Measurements from ENCODE around the gene ANKRD40CL.

ANKRD40CL gene

DNA sequence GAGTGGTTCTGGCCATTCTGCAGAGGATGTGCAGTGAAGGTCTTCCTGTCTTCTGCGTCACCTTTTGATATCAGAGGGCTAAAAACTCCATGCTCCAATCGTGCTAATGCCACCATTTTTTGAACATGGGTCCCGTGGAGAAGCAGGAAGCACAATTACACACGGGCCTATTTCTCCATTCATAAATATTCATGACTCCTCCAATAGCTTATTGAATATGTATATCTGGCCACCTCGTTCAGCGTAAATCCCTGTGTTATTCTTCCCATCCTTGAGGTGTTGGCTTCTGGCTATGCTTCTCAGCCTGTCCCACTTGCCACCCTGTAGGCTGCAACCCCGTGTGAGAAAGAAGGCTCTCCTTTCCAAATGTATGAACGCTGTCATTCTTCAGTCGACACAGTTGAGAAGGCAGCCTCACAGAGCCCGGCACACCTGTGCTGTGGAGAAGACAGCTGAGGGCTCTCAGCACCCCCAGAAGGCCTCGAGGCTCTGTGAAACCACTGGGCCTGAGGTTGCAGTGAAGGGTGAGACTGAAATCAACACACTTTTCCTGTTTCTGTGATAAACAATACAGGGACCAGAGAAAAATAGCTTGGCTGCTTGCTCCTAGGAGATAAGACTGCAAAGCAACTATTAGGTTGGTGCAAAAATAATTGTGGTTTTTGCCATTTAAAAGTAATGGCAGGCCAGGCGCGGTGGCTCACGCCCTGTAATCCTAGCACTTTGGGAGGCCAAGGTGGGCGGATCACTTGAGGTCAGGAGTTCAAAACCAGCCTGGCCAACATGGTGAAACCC is 4.9 kb upstream of the ANKRD40CL start:
- Histone ChIP-seq H3K27me3 (ENCODE audit: insufficient read depth, low read length) (no peaks in the 10 kb centered on the region), H3K27ac (ENCODE audit: low read depth, low read length) (no peak overlapping the region), H3K36me3 (ENCODE audit: insufficient read depth, low read length) (no peaks in the 10 kb centered on the region), H3K9ac (ENCODE audit: low read depth, low read length) (no peak overlapping the region), H3K4me3 (ENCODE audit: low read length) (no peak overlapping the region), H3K9me3 (ENCODE audit: insufficient read depth, low read depth, low read length) (no peaks in the 10 kb centered on the region), H3K4me1 (ENCODE audit: insufficient read depth, low read length) (no peaks in the 10 kb centered on the region)
- WGBS: 80% methylated on average over 15 of the region's 15 CpGs

DNA sequence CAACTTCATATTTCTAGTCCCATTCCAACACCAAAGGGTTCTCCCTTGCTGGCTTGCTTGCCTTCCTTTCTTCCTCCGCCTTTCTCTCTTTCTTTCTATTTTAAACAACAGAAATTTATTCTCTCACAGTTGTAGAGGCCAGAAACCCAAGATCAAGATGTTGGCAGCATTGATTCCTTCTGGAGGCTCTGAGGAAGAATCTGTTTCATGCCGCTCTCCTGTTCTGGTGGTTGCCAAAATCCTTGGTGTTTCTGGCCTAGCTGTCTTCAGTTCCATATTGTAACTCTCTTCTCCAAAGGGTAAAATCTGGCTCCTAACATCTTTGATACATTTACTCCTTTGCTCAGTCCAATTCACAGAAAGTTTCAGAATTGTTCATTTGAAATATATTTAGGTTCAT is 3.0 kb upstream of the ANKRD40CL start:
- Histone ChIP-seq H3K27ac (ENCODE audit: low read depth, low read length) (no peak overlapping the region), H3K9ac (ENCODE audit: low read depth, low read length) (no peak overlapping the region), H3K27me3 (ENCODE audit: insufficient read depth, low read length) (no peaks in the 10 kb centered on the region), H3K9me3 (ENCODE audit: insufficient read depth, low read depth, low read length) (no peaks in the 10 kb centered on the region), H3K4me3 (ENCODE audit: low read length) (no peak overlapping the region), H3K4me1 (ENCODE audit: insufficient read depth, low read length) (no peaks in the 10 kb centered on the region), H3K36me3 (ENCODE audit: insufficient read depth, low read length) (no peaks in the 10 kb centered on the region)
- 93% methylated on average over 2 of the region's 2 CpGs for WGBS

DNA sequence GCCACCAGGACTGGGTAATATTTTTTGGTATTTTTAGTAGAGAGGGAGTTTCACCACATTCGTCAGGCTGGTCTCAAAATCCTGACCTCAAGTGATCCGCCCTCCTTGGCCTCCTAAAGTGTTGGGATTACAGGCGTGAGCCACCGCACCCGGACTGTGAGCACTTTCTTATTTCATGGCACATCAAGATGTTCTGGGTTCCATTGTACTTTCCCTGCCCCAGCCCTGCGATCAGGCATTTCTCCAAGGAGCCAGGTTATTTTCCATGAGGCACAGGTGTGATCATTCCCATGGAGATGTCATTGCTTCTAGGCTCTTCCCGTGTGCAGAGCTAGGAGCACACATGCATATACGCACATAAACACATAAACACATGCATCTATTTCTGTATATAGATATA is 2.6 kb upstream of the ANKRD40CL start:
- Histone ChIP-seq H3K4me3 (ENCODE audit: low read length) (no peak overlapping the region), H3K9ac (ENCODE audit: low read depth, low read length) (no peak overlapping the region), H3K4me1 (ENCODE audit: insufficient read depth, low read length) (no peaks in the 10 kb centered on the region), H3K27ac (ENCODE audit: low read depth, low read length) (no peak overlapping the region), H3K36me3 (ENCODE audit: insufficient read depth, low read length) (no peaks in the 10 kb centered on the region), H3K9me3 (ENCODE audit: insufficient read depth, low read depth, low read length) (no peaks in the 10 kb centered on the region), H3K27me3 (ENCODE audit: insufficient read depth, low read length) (no peaks in the 10 kb centered on the region)
- WGBS: 95% methylated on average over 7 of the region's 8 CpGs

DNA sequence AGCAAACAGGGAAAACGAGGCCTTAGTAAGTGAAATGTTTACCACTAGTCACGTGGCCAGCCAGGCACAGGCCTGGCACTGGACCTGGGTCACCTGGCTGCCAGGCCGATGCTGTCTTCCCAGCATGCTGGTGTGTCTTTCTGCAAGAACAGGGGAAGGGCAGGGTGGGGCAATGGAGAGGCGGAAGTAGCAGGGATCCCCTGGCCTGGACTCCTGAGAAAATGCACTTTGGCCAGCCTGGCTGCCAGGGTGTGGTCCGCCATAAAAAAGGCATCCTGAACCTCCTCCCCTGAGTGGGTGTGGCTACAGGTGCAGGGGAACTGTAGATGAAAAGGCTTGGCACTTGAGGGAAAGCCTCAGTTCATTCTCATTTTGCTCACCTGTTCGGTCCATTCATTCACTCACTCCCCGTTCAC is 1.0 kb upstream of the ANKRD40CL start:
- H3K4me1 ChIP-seq (ENCODE audit: insufficient read depth, low read length): peaks cover 14% of the 10 kb centered on the region; the same call in 1 of the 2 replicates
- H3K9me3 ChIP-seq (ENCODE audit: insufficient read depth, low read depth, low read length): no peaks in the 10 kb centered on the region
- H3K27ac ChIP-seq (ENCODE audit: low read depth, low read length): no peak overlapping the region
- no peaks in the 10 kb centered on the region for H3K36me3 ChIP-seq (ENCODE audit: insufficient read depth, low read length)
- H3K4me3 ChIP-seq (ENCODE audit: low read length): no peak overlapping the region
- no peaks in the 10 kb centered on the region for H3K27me3 ChIP-seq (ENCODE audit: insufficient read depth, low read length)
- H3K9ac ChIP-seq (ENCODE audit: low read depth, low read length): no peak overlapping the region
- WGBS: 82% methylated on average over 7 of the region's 7 CpGs

DNA sequence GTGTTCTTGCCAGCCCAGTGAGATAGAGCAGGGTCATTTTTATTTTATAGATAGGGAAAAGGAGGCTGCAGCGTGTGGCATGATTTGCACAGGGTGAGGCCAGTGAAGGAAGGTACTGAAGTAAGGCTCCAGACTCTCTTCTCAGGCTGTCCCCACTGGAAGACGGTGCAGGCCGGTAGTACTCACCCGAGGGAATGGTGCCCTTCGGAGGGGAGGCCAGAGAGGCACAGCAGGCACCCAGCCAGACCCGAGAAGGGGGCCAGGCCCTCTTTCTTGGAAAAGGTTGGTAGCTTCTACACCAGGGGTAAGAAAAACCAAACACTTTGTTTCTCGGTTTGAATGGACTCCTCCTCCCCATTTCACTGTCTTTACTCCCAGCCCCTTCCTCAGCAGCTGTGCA is 288 bp downstream of the ANKRD40CL start:
- H3K4me1 ChIP-seq (ENCODE audit: insufficient read depth, low read length): peaks cover 15% of the 10 kb centered on the region; the same call in 1 of the 2 replicates
- H3K36me3 ChIP-seq (ENCODE audit: insufficient read depth, low read length): no peaks in the 10 kb centered on the region
- H3K27me3 ChIP-seq (ENCODE audit: insufficient read depth, low read length): no peaks in the 10 kb centered on the region
- WGBS: 86% methylated on average over 7 of the region's 7 CpGs
- H3K27ac ChIP-seq (ENCODE audit: low read depth, low read length): no peak overlapping the region
- no peaks in the 10 kb centered on the region for H3K9me3 ChIP-seq (ENCODE audit: insufficient read depth, low read depth, low read length)
- H3K9ac ChIP-seq (ENCODE audit: low read depth, low read length): no peak overlapping the region
- no peak overlapping the region for H3K4me3 ChIP-seq (ENCODE audit: low read length)

DNA sequence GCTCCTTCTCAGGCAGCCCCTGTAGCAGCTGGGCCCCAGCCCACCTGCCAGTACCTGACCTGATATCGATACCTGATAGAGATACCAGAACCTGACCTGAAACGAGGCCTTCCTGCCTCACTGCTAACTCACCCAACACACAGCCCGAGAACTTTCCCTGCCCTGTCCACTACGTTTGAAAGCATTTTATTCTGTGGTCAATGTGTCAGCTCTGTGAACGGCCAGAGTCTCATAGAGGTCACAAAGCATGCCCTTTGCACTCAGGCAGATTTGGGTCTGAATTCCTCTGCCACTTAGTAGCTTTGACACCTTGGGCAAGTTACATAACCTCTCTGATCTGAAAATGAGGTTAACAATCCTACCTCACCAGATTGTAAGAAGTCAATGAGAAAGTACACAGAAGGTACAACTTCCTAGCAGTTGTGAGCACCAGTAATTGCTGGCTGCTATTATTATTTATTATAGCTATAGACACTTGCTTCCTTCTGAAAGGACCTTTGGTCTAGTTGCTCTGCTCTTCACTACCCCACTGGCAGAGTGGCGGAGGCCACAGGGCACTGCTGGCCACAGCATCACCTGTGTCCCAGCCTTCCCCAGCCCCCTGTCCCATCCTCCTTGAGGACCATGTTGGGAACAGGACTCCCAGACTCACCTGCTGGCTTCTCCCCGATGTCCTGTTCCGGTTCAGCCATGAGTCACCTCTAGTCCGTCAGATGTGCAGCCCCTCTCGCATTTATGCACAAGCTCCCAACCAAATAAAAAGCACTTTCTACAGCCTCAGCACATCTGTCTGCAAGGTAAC is 895 bp downstream of the ANKRD40CL start:
- WGBS: 87% methylated on average over 10 of the region's 10 CpGs
- Histone ChIP-seq H3K4me1 (ENCODE audit: insufficient read depth, low read length) (peaks cover 15% of the 10 kb centered on the region; the same call in 1 of the 2 replicates), H3K27me3 (ENCODE audit: insufficient read depth, low read length) (no peaks in the 10 kb centered on the region), H3K9me3 (ENCODE audit: insufficient read depth, low read depth, low read length) (no peaks in the 10 kb centered on the region), H3K36me3 (ENCODE audit: insufficient read depth, low read length) (no peaks in the 10 kb centered on the region), H3K4me3 (ENCODE audit: low read length) (no peak overlapping the region), H3K27ac (ENCODE audit: low read depth, low read length) (no peak overlapping the region), H3K9ac (ENCODE audit: low read depth, low read length) (no peak overlapping the region)

DNA sequence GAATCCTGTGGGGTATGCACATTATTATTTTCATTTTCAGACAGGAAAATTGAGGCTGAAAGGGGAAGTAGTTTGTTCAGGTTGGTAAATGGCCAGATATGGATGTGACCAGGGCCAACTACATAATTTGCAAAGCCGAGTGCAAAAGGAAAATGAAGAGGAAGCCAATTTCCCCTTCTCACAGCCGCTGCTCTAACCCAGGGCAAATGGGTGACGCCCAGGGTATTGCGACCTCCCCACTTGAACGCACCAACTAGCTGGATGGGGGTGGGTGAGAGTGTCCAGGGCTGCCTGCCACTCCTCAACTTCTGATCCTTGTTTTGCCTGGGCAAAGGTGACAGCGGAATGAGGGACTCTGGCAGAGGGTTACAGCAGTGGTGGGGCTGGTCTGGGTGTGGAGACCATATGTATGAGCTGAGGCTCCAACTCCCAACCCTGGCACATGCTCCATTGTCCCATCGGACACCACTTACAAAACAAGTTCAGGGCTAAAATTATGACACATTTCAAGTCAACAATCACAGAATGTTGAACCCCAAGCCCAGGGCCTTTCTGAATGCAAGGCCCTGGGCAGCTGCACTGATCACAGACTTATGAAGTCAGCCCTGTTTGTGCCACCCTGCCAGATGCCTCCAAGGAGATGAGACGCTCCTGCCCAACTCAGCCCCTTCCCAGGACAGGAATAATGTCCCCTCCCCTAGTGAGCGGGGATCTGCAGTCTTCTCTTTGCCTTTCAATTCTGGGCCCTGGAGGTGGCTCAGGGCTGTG is 1.7 kb downstream of the ANKRD40CL start:
- WGBS: 87% methylated on average over 9 of the region's 9 CpGs
- Histone ChIP-seq H3K27ac (ENCODE audit: low read depth, low read length) (no peak overlapping the region), H3K9ac (ENCODE audit: low read depth, low read length) (no peak overlapping the region), H3K4me1 (ENCODE audit: insufficient read depth, low read length) (peaks cover 15% of the 10 kb centered on the region; the same call in 1 of the 2 replicates), H3K9me3 (ENCODE audit: insufficient read depth, low read depth, low read length) (no peaks in the 10 kb centered on the region), H3K27me3 (ENCODE audit: insufficient read depth, low read length) (no peaks in the 10 kb centered on the region), H3K36me3 (ENCODE audit: insufficient read depth, low read length) (no peaks in the 10 kb centered on the region), H3K4me3 (ENCODE audit: low read length) (no peak overlapping the region)

DNA sequence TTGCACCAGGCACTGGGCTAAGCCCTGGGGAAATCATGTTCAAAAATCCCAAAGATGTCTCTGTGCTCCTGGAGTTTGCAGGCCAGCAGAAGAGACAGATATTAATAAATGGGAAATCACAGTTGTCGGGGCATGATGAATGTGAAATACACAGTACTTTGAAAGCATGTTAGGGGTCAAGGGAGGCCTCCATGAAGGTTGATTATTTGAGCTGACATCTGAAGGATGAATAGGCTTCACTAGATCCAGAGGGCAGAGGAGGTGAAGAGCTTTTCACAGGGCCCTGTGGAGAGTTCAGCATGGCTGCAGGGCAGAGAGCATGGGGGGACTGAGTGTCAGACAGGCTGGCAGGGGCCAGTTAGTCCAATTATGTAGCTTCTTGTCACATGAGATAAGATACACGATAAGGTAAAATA is 2.6 kb downstream of the ANKRD40CL start:
- no peaks in the 10 kb centered on the region for H3K36me3 ChIP-seq (ENCODE audit: insufficient read depth, low read length)
- H3K9me3 ChIP-seq (ENCODE audit: insufficient read depth, low read depth, low read length): no peaks in the 10 kb centered on the region
- no peak overlapping the region for H3K27ac ChIP-seq (ENCODE audit: low read depth, low read length)
- H3K9ac ChIP-seq (ENCODE audit: low read depth, low read length): no peak overlapping the region
- H3K4me1 ChIP-seq (ENCODE audit: insufficient read depth, low read length): peaks cover 15% of the 10 kb centered on the region; the same call in 1 of the 2 replicates
- WGBS: 90% methylated on average over 1 of the region's 2 CpGs
- no peaks in the 10 kb centered on the region for H3K27me3 ChIP-seq (ENCODE audit: insufficient read depth, low read length)
- no peak overlapping the region for H3K4me3 ChIP-seq (ENCODE audit: low read length)

DNA sequence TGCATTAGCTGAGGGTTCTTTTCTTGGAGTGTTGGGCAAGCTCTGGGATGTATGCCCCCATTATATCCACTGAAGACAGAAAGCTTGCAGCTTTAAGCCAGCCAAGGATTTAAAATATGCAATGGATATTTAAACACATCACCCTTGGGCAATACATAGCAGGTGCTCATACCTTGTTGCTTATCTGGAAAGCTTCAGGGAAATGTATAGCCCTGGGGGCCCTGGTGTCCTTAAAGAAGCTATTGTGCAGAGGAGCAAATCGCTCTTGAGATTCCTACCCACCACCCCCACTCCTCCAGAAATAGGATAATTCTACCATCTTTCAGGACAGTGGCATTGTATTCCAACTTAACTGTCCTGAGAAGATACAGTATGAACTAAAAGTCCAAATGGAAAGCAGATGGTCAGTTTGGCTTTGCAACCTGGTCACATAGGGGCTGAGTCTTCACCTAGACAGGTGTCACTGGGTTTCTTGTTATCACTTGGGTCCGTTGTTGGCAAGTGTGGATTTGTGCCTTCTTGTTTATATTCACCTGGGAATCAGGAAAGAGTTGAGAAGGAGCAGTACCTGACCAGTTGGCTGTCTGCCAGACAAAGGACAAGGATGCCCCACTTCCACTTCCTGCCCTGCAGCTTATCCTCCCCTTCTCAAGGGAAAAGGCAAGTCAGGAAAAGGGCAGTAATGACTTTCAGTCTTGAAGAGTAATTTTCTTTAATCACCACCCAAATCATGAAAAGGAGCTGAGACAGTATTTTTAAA is 3.4 kb downstream of the ANKRD40CL start:
- no peak overlapping the region for H3K9ac ChIP-seq (ENCODE audit: low read depth, low read length)
- no peaks in the 10 kb centered on the region for H3K27me3 ChIP-seq (ENCODE audit: insufficient read depth, low read length)
- WGBS: 73% methylated on average over 2 of the region's 2 CpGs
- H3K4me3 ChIP-seq (ENCODE audit: low read length): no peak overlapping the region
- no peak overlapping the region for H3K27ac ChIP-seq (ENCODE audit: low read depth, low read length)
- H3K36me3 ChIP-seq (ENCODE audit: insufficient read depth, low read length): no peaks in the 10 kb centered on the region
- no peaks in the 10 kb centered on the region for H3K9me3 ChIP-seq (ENCODE audit: insufficient read depth, low read depth, low read length)
- peaks cover 15% of the 10 kb centered on the region; the same call in 1 of the 2 replicates for H3K4me1 ChIP-seq (ENCODE audit: insufficient read depth, low read length)

DNA sequence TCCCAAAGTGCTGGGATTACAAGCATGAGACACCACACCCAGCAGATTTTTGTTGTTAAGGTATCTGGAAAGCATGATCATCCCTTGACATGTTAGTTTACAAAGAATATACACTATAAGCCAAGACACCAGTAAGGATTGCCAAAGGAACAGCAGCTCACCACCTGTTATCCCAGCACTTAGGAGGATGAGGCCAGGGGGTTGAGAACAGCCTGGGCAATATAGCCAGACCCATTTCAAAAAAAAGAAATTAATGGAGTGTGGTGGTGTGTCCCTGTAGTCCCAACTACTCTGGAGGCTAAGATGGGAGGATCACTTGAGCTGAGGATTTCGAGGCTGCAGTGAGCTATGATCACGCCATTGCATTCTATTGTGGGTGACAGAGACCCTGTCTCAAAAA is 5.1 kb downstream of the ANKRD40CL start:
- Histone ChIP-seq H3K27ac (ENCODE audit: low read depth, low read length) (no peak overlapping the region), H3K9ac (ENCODE audit: low read depth, low read length) (no peak overlapping the region), H3K27me3 (ENCODE audit: insufficient read depth, low read length) (no peaks in the 10 kb centered on the region), H3K9me3 (ENCODE audit: insufficient read depth, low read depth, low read length) (no peaks in the 10 kb centered on the region), H3K4me1 (ENCODE audit: insufficient read depth, low read length) (peaks cover 15% of the 10 kb centered on the region; the same call in 1 of the 2 replicates), H3K4me3 (ENCODE audit: low read length) (no peak overlapping the region), H3K36me3 (ENCODE audit: insufficient read depth, low read length) (no peaks in the 10 kb centered on the region)
- 88% methylated on average over 2 of the region's 2 CpGs for WGBS

Data from HUES64 (cell line).